Parathyroid adenoma (tissue), 2 donors: Measurements from ENCODE around the gene SORCS2.

Source experiments
- H2AFZ ChIP-seq: fragments of 300-600 bp; sonication (generic); one replicate; pipeline ENCODE4 v1.7.0; 2017; ENCODE audit warnings: antibody characterized with exemption, mild to moderate bottlenecking
- H3K27ac ChIP-seq: fragments of 300-600 bp; sonication (generic); one replicate; pipeline ENCODE4 v1.7.0; 2017
- H3K27me3 ChIP-seq: fragments of 300-600 bp; sonication (generic); one replicate; pipeline ENCODE4 v1.7.0; 2017; ENCODE audit warnings: low read length; ENCODE audit not compliant: control insufficient read depth, insufficient read depth
- H3K36me3 ChIP-seq: fragments of 300-600 bp; sonication (generic); one replicate; pipeline ENCODE4 v1.7.0; 2017; ENCODE audit warnings: low read length; ENCODE audit not compliant: control insufficient read depth, insufficient read depth
- H3K4me1 ChIP-seq: fragments of 300-600 bp; sonication (generic); one replicate; pipeline ENCODE4 v1.7.0; 2017; ENCODE audit warnings: control low read depth
- H3K4me2 ChIP-seq: fragments of 300-600 bp; sonication (generic); one replicate; pipeline ENCODE4 v1.7.0; 2017; ENCODE audit warnings: low read length
- H3K4me3 ChIP-seq: fragments of 300-600 bp; sonication (generic); one replicate; pipeline ENCODE4 v1.7.0; 2017; ENCODE audit warnings: low read depth, low read length
- H3K79me2 ChIP-seq: fragments of 300-600 bp; sonication (generic); one replicate; pipeline ENCODE4 v1.7.0; 2017; ENCODE audit warnings: control low read depth
- H3K9ac ChIP-seq: fragments of 300-600 bp; sonication (generic); one replicate; pipeline ENCODE4 v1.7.0; 2017; ENCODE audit warnings: mild to moderate bottlenecking
- H3K9me3 ChIP-seq: fragments of 300-600 bp; sonication (generic); one replicate; pipeline ENCODE4 v1.7.0; 2017; ENCODE audit warnings: low read length; ENCODE audit not compliant: control insufficient read depth
- TF ChIP-seq, protein P1 (sequence below): fragments of 300-600 bp; sonication (generic); IDR thresholded peaks from one replicate; pipeline ENCODE4 v1.7.0; 2017; ENCODE audit warnings: antibody characterized with exemption, mild to moderate bottlenecking
- donor health status: primary hyperparathyroidism.

Gene SORCS2

DNA sequence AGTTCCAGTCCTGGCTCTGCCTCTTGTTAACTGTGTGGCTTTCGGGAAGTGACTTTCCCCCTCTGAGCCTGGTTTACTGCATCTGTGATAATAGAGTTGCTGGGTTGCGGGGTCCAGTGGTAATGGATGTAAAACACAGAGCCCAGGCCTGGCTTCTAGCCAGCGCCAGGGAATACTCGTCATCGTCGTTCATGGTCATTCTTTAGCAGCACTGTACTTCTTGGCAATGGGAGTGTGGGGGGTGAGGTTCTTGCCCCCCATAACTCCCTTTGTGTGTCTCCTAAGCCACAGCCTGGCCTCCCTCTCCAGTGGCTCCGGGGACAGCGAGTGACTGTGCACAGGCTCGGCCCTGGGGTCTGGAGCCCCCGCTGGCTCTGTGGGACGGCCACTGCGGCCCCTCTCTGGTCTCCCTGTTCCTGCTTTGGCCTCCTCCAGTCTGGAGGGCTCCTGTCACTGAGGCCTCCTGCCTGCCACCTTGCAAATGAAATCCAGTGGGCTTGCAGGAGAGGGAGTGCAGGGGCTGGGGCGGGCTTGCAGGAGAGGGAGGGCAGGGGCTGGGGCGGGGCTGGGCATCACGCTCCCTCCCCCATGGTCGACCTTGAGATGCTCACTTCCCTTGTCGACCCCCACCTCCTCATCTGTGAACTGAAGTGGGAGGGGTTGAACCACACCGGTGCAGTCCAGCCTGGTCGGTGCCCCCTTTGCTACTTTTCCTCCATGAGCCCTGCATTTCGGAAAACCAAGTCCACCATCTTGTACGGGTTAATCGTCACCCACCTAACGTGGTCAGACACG, 229.2 kb downstream of the SORCS2 start:
- TF ChIP-seq, protein P1, sequence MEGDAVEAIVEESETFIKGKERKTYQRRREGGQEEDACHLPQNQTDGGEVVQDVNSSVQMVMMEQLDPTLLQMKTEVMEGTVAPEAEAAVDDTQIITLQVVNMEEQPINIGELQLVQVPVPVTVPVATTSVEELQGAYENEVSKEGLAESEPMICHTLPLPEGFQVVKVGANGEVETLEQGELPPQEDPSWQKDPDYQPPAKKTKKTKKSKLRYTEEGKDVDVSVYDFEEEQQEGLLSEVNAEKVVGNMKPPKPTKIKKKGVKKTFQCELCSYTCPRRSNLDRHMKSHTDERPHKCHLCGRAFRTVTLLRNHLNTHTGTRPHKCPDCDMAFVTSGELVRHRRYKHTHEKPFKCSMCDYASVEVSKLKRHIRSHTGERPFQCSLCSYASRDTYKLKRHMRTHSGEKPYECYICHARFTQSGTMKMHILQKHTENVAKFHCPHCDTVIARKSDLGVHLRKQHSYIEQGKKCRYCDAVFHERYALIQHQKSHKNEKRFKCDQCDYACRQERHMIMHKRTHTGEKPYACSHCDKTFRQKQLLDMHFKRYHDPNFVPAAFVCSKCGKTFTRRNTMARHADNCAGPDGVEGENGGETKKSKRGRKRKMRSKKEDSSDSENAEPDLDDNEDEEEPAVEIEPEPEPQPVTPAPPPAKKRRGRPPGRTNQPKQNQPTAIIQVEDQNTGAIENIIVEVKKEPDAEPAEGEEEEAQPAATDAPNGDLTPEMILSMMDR: no peak
- H2AFZ ChIP-seq: no peak overlapping the region
- no peak overlapping the region for H3K4me3 ChIP-seq
- no peaks in the 10 kb centered on the region for H3K79me2 ChIP-seq
- no peaks in the 10 kb centered on the region for H3K36me3 ChIP-seq
- H3K4me1 ChIP-seq: no peaks in the 10 kb centered on the region
- no peaks in the 10 kb centered on the region for H3K27me3 ChIP-seq
- no peak overlapping the region for H3K27ac ChIP-seq
- no peaks in the 10 kb centered on the region for H3K9me3 ChIP-seq
- H3K4me2 ChIP-seq: no peak overlapping the region
- no peak overlapping the region for H3K9ac ChIP-seq

DNA sequence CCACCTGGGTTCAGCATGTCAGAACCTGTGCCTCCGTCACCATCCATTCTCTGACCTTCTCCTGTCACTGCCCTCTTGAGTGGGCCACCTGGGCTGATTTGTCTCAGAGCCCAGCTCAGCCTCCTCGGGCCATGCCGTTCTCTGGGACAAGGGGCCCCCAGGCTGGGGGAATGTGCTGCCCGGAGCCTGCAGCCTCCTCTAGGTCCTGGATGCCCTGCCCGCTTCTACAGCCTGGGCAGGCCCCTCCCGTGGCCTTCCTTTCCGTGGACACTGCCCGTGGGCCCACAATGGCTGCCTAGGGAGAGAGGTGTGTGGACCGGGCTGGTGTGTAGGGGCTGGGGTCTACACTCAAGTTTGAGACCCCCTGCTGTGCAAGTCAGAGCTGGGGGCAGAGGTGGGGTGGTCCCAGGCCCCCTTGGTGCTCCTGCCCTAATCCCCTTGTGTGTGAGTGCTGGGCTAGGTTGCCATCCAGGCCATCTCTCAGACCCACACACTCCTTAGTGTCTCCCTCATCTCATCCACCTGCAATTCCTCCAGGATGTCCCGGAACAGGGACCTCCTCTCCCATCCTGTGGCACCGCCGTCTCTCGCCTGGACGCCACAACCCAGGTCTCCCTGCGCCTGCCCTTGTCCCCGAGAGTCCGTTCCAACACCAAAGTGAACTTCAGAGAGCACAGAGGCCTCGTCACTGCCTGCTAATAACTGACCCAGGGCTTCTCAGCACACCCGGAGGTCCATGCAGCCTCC, 230.0 kb downstream of the SORCS2 start:
- no peaks in the 10 kb centered on the region for H3K4me1 ChIP-seq
- no peaks in the 10 kb centered on the region for H3K79me2 ChIP-seq
- no peak overlapping the region for H3K27ac ChIP-seq
- H3K4me2 ChIP-seq: no peak overlapping the region
- no peaks in the 10 kb centered on the region for H3K27me3 ChIP-seq
- no peak overlapping the region for H3K9ac ChIP-seq
- H3K9me3 ChIP-seq: no peaks in the 10 kb centered on the region
- H3K36me3 ChIP-seq: no peaks in the 10 kb centered on the region
- H3K4me3 ChIP-seq: no peak overlapping the region
- H2AFZ ChIP-seq: no peak overlapping the region
- TF ChIP-seq, protein P1: no peak

GRCh38 chr4:7422898-7423180, 230.5 kb downstream of the SORCS2 start:
- no peak overlapping the region for H3K9ac ChIP-seq

GRCh38 chr4:7423391-7423790, 231.1 kb downstream of the SORCS2 start:
- TF ChIP-seq, protein P1: no peak
- no peak overlapping the region for H3K4me2 ChIP-seq

More at GRCh38 chr4:7422898-7423180, 230.5 kb downstream of the SORCS2 start:
- H3K9me3 ChIP-seq: no peaks in the 10 kb centered on the region
- H3K79me2 ChIP-seq: no peaks in the 10 kb centered on the region
- H3K36me3 ChIP-seq: no peaks in the 10 kb centered on the region
- no peak overlapping the region for H2AFZ ChIP-seq
- H3K27ac ChIP-seq: no peak overlapping the region
- no peaks in the 10 kb centered on the region for H3K4me1 ChIP-seq
- TF ChIP-seq, protein P1: no peak
- H3K27me3 ChIP-seq: no peaks in the 10 kb centered on the region
- H3K4me3 ChIP-seq: no peak overlapping the region
- H3K4me2 ChIP-seq: no peak overlapping the region

More at GRCh38 chr4:7423391-7423790, 231.1 kb downstream of the SORCS2 start:
- no peaks in the 10 kb centered on the region for H3K4me1 ChIP-seq
- no peaks in the 10 kb centered on the region for H3K27me3 ChIP-seq
- no peaks in the 10 kb centered on the region for H3K79me2 ChIP-seq
- H3K36me3 ChIP-seq: no peaks in the 10 kb centered on the region
- H3K9me3 ChIP-seq: no peaks in the 10 kb centered on the region
- no peak overlapping the region for H3K9ac ChIP-seq
- H3K4me3 ChIP-seq: no peak overlapping the region
- H3K27ac ChIP-seq: no peak overlapping the region
- H2AFZ ChIP-seq: no peak overlapping the region
